Measurements from ENCODE around the gene HBP1. TPM values are rescaled to one million over a fixed set of nuclear protein-coding genes. Genes with fewer than 3 reads are reported as not detected.
"Not testable (repeated sequence)": the region's sequence is repeated elsewhere in the genome, so short reads cannot be mapped to it uniquely, and the experiment has no call there.

The HBP1 gene
- total RNA-seq, 2 donors from 2014 or later = 43.9 to 55.9 TPM

DNA sequence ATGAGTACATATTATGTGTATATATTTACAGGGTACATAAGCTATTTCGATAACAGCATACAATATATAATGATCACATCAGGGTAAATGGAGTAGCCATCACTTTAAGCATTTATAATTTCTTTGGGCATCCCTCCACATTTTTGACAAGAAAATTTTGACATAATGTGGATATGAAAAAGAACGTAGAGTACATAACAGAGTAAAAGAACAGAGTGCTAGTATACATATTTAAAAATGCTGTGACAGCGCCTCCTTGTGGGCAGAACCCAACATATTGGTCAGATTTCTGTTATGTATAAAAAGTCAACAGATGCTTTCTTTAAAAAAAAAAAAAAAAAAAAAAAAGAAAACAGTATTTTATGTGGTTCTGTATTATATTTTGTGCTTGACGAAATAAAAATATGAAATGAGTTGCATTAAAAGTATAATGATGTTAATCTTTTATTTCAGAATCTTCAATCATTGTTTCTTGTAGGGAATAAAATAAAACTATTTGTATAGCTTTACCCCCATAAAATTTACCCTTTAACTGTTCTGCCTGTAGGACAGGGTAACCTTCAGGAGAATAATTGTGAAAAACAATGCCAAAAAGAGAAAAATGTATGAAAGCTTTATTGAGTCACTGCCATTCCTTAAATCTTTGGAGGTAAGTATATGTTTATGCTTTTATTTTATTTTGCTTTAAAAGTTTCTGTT, 18.3 kb upstream of the HBP1 start:
- intact Hi-C loops (cut with DNase I) = loop anchor here in 1 of 2 donors (10.0 kb wide), 1 partner anchor 206 kb away; no protein-coding TSS in a partner anchor
- peak; percentile 88 for DNase-seq (ENCODE audit: low spot score)

DNA sequence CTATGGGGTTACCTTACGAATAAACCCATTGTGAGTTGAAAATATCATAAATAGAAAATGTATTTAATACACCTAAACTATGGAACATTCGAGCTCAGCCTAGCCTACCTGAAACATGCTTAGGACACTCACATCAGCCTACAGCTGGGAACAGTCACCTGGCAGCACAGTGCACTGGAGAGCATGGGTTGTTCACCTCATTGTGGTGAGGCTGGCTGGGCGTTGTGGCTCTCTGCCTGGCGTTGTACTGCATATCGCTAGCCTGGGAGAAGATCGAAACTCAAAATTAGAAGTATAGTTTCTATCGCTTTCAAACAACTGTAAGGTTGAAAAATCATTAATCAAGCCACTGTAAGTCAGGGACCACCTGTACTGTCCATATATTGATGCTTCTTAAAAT, 17.3 kb upstream of the HBP1 start:
- intact Hi-C loops (cut with DNase I) = loop anchor here in 1 of 2 donors (10.0 kb wide), 1 partner anchor 207 kb away; no protein-coding TSS in a partner anchor

DNA sequence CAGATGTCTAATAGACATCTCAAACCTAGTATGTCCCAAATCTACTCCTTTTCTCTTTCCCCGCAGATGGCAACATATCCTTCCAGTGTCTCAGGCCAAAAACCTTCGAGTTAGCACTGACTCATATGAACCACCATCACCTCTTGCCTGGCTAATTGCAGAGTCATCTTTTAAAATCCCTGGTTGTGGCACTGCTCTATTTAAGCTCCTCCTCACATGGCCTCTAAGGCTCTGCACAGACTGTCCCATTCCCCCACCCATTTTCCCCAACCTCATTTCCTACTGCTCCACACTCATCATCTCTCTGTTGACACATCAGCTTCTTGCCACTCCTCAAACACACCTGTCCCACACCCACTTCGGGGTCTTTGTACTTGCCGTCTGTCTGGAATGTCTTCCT, 16.8 kb upstream of the HBP1 start:
- DNase-seq (ENCODE audit: low spot score) = no peak
- intact Hi-C loops (cut with DNase I) = loop anchor here in 1 of 2 donors (10.0 kb wide), 1 partner anchor 207 kb away; no protein-coding TSS in a partner anchor

More for the DNA sequence above, 17.3 kb upstream of the HBP1 start:
- DNase-seq (ENCODE audit: low spot score) = no peak

GRCh38 chr7:107154826-107155225, 14.0 kb upstream of the HBP1 start:
- intact Hi-C loops (cut with DNase I) = loop anchor here in 1 of 2 donors (10.0 kb wide), 1 partner anchor 210 kb away; no protein-coding TSS in a partner anchor
- no peak for DNase-seq (ENCODE audit: low spot score)

- intact Hi-C loops (cut with DNase I) = loop anchor here in 1 of 2 donors (10.0 kb wide), 1 partner anchor 211 kb away; no protein-coding TSS in a partner anchor
- DNase-seq (ENCODE audit: low spot score) = not testable (repeated sequence)
These were observed 13.1 kb upstream of the HBP1 start for GRCh38 chr7:107155726-107156125.

- DNase-seq (ENCODE audit: low spot score) = no peak
- intact Hi-C loops (cut with DNase I) = loop anchor here in 1 of 2 donors (10.0 kb wide), 1 partner anchor 212 kb away; no protein-coding TSS in a partner anchor
These were observed 11.7 kb upstream of the HBP1 start for GRCh38 chr7:107157091-107157490.

DNA sequence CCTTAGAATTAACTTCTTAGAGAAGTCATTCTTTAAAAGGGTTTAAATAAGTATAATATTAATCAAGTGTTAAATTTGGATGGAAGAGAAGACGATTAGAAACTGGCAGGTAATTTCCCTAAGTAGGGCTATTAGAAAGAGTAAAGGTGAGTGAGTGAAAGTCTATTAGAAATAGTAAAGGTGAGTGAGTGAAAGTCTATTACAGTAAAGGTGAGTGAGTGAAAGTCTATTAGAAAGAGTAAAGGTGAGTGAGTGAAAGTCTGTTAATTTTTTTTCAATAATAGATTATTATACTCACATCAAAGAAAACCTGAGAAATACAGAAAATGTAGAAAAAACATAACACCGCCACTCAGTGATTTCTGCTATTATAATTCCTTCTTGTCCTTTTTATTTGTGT, 10.8 kb upstream of the HBP1 start:
- intact Hi-C loops (cut with DNase I) = loop anchor here in 1 of 2 donors (10.0 kb wide), 1 partner anchor 213 kb away; no protein-coding TSS in a partner anchor
- DNase-seq (ENCODE audit: low spot score) = no peak

DNA sequence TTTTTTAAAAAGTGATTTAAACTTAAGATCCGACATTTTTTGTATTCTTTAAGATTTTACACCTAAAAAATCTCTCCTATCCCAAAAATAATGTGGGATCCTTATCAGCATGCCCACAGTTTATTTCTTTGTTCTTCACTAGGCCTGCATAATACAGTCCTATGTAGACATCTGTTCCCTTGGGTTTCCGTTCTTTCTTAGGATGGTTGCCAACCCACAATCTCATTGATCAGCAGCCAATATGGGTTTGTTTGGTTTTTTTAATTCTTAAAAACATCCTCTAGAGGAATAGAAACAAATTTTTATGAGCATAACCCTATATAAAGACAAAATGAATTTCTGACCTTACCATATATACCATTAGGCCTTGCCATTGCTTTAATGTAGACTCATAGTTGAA, 8.4 kb upstream of the HBP1 start:
- intact Hi-C loops (cut with DNase I) = no loop called here
- DNase-seq (ENCODE audit: low spot score) = no peak

GRCh38 chr7:107161415-107161814, 7.4 kb upstream of the HBP1 start:
- intact Hi-C loops (cut with DNase I) = no loop called here
- no peak for DNase-seq (ENCODE audit: low spot score)

DNA sequence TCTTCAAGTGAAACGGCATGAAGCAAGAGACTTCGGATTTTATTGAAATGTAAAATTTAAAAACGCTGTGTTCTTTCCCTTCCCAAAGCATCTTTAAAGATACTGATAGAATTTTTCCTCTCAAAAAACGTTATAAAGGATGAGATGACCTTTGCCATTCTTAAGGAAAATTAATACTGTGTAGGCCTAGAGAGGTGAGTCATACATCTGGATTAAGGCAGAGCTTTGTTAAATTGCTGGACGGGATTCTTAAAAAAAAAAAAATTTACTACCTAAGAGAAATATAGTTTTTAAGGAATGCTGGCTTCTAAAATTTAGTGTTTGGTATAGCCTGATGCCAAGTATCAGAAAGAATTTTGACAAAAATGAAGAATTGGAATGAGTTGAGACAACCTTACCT, 6.3 kb upstream of the HBP1 start:
- intact Hi-C loops (cut with DNase I) = no loop called here
- no peak for DNase-seq (ENCODE audit: low spot score)

- DNase-seq (ENCODE audit: low spot score) = no peak
- intact Hi-C loops (cut with DNase I) = no loop called here
These were observed 4.7 kb upstream of the HBP1 start for GRCh38 chr7:107164092-107164491.

GRCh38 chr7:107165341-107165740, 3.5 kb upstream of the HBP1 start:
- DNase-seq (ENCODE audit: low spot score) = no peak
- intact Hi-C loops (cut with DNase I) = no loop called here

- intact Hi-C loops (cut with DNase I) = no loop called here
These were observed 1.9 kb upstream of the HBP1 start for GRCh38 chr7:107166736-107167426.

DNA sequence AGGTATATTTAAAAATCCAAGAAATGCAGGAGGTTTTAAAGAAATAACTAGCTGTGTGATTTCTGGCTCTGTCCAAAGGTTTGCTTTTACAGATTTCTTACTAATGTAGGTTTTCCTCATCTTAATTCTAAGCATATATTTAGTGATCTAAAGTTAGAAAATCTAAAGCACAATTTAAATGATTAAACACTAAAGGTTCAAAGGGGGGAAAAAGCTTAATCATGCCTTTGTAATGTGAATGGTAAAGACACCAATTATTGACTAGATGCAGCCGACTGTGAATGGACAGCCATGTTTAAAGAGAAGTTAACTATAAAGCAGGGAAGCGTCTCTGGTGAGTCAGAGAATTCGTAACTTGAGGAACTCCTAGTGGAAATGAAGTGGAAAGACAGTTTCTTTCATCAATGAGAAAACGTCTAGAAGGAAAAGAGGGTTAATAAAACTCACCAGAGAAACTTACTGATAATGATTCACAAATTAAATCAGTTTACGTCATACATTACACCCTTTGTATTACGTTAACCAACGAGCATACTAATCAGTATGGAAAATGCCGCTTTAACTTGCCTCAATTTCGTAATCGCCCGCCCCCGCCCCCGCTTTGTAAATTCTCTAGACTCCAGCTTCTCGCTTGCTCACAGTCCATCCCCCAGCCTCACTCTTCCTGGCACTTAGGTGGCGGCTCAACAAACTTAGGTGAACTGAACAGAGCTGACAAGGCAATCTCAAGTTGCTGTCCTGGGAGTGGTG, 1.1 kb upstream of the HBP1 start:
- intact Hi-C loops (cut with DNase I) = no loop called here
- DNase-seq (ENCODE audit: low spot score) = no peak

More at GRCh38 chr7:107166736-107167426, 1.9 kb upstream of the HBP1 start:
- DNase-seq (ENCODE audit: low spot score) = no peak

DNA sequence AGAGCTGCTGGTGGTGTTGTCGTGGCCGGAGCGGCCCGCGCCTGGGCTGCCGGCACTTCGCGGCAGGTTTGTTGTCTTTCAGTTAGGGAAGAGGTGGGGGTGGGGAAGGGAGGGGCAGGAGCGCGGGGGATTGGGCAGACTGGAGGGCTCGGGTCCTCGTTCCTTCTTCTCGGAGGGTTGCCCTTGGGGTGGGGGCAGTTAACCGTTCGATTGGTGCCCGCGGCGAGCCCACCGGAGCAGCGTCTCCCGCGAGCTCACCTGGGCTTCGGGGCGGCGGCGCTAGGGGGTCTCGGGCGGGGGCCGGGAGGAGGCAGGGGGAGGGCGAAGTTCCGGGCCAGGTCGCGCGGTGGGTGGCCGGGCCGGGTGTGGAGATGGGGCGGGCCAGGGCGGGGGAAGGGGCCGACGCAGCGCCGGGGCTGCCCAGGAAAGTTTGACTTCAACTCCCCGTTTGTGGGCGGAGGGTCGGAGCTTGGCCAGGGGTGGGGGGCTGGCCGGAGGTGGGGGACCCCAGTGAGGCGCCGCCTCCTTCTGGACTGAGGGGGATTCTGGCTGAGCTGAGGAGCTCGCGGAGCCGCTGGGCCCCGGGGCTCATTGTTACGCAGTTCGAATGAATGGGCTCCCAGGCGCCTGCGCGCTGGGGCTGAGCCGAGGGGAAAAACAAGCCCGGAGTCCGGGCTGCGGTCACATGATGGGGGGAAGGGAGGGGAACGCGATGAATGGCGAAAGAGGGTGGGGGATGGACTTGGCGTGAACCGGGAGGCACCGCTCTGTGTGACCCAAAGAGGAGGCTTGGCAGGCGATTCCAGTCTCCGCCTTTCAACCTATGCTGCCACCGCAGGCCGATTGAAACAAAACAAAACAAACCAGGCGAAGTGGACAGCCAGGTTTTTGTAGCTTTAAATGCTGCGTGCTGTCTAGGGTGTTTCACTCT, 582 bp downstream of the HBP1 start:
- peak; percentile 99 for DNase-seq (ENCODE audit: low spot score)
- intact Hi-C loops (cut with DNase I) = no loop called here

- intact Hi-C loops (cut with DNase I) = no loop called here
- no peak for DNase-seq (ENCODE audit: low spot score)
These were observed 1.5 kb downstream of the HBP1 start for GRCh38 chr7:107170051-107170915.

DNA sequence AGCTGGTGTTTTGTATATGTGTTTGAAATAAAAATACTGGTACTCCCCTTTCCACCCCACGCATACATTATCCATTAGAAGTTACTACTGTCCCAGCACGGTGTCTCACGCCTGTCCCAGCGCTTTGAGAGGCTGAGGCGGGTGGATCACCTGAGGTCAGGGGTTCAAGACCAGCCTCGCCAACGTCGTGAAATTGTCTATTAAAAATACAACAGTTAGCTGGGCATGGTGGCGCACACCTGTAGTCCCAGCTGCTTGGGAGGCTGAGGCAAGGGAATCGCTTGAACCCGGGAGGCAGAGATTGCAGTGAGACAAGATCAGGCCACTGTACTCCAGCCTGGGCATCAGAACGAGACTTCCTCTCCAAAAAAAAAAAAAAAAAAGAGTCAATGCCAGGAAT, 2.7 kb downstream of the HBP1 start:
- intact Hi-C loops (cut with DNase I) = no loop called here
- DNase-seq (ENCODE audit: low spot score) = no peak

Measured in posterior vena cava (tissue), 2 donors.